Kasumi-1 (cell line): ENCODE measurements around the gene PTPRU.

Source experiments
- DNase-seq, 2 experiments: peaks; one replicate each; lab custom pipeline; 2025; lab: John Stamatoyannopoulos, UW

Gene PTPRU

DNA sequence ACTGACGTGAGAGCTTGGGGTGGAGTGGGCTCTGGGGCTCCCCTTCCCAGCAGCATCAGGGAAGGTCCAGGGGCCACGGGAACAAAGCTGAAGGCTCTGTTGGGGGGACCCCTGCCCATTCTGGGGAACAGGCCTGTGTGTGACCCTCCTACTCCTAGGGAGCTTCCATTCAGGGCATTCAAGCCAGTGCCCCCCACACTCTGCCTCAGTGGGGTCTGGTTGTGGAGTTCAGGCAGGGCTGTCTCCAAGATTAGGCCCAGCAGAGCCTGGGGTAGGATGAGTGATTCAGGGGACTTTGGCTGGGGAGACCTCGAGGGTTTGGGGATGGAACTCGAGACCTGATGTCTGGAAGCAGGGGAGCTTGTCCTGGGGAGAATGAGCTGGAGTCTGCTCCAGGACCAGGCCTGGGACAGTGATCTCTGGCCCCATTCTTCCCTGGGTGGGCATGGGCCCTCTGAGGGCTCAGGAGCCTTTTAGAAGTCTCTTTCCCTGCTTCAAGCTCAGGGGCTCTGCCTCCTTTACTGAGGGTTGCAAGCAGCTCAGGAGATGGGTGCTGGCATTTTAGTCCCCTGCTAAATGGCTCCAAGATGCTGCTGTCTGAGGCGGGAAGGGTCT is 81.7 kb downstream of the PTPRU start:
- no peak for DNase-seq

DNA sequence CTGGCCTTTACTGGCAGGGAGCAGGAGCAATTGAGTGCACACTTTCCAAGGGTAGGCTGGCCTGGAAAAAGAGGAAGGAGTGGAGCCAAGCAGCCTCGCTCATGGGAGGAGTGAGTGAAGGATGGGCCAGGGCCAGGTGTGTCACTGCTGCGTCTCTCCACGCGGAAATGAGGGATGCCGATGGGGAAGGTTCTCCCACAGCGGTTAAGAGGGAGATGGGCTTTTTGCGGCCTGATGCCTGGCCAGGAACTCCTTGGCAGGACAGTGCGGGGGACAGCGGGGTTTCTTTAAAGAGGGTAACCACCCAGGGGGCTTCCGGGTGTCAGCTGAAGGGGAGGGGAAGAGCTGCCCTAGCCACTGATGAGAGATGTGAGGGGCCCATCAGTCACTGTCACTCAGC is 82.4 kb downstream of the PTPRU start:
- no peak for DNase-seq

DNA sequence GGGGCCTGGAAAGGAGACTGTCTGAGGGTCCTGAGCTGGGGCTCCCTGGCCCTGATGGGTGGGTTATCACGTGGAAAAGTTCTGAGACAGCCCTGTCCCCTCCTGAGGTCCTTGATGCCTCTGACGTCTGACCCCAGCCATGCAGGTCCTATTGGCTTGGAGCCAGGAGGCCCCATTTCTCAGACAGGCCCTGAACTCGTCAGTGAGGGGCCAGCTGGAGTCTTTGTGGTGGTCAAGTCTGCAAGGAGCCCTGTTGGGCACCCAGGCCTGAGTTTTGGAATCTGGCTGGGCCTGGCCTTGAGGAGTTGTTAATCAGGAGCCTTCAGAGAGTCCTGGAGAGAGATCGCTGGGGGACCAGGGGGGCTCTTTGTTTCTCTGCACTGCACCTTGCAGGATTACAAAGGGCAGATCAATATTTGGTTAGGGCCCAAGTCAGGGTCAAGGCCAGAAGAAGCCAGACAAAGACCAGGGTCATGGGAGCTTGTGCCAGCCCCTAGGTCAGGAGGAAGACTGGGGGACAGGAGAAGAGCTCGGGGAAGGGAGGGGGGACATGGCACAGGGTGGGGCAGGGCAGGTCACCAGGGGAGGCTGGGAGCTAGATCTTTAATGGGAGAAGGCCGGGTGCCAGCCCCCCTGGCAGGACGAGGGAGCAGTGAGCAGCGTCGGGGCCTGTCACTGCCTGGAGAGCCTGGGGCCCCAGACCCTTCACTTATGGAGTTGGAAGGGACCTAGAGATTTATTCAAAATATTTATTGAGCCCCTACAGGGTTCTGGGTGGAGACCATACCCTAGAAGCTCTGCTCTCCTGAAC is 83.2 kb downstream of the PTPRU start:
- no peak for DNase-seq

DNA sequence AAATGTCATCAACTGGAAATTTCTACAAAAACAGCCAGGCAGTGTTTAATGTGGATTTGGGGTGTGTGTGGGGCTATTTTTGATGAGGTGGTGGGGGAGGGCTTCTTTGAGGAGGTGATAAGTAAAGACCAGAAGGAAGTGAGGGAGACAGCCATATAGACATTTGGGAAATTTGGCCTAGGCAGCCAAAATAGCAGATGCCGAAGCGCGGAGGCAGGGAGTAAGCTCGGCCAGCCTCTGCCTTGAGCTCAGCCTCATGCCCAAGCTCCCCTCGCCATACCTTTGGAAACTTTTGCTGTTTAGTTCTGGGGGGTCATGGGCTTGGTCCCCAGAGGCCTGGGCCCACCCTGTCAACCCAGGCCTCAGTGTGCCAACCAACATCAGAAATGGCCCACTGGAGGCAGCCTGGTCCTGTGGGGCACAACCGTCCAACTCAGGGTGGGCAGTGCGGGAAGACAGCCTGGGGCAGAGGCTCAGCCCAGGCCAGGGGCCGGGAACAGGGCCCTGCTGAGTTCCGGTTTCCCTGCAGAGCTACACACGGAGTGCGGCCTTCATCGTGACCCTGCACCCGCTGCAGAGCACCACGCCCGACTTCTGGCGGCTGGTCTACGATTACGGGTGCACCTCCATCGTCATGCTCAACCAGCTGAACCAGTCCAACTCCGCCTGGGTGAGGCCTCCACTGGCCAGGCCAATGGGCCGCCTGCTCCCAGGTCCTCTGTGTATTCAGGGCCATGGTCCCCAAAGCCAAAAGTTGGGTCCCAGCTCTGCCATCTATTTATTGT is 84.0 kb downstream of the PTPRU start:
- no peak for DNase-seq

DNA sequence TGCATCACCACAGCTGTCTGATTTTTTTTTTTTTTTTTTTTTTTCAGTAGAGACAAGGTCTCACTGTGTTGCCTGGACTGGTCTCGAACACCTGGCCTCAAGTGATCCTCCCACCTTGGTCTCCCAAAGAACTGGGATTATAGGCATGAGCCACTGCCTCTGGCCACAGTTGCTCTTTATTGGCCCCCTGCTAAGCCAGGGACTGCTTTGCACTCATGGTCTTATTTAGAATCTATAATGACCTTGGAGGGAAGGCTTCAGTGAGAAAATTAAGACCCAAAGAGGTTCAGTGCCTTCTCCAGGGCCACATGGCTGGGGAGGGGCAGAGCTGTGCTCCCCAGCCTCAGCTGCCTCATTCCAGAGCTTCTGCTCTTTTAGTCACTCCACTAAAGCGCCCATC is 84.9 kb downstream of the PTPRU start:
- DNase-seq = no peak

DNA sequence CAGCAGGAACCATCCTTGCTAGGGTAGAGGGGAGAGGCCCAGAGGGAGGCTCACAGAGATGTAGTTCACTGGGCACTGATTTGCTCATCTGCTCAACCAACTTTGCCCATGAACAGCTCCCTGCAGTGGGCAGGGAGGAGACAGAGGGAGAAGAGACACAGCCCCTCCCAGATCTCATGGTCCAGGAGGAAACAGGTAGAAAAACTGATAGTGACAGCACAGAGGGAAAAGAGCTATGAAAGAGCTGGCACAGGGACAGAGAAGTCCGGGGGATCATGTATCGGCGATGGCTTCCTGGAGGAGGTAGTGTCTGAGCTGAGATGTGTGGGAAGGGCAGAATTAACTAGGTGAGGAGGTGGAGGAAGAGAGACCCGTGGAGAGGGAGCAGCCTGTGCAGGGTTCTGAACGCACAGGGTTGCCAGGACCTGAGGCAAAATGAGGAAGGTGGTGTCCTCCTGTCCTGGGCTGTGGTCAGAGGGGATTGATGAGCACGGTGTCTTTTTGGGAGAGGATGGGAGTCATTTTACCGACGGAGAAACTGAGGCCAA is 85.9 kb downstream of the PTPRU start:
- no peak for DNase-seq

DNA sequence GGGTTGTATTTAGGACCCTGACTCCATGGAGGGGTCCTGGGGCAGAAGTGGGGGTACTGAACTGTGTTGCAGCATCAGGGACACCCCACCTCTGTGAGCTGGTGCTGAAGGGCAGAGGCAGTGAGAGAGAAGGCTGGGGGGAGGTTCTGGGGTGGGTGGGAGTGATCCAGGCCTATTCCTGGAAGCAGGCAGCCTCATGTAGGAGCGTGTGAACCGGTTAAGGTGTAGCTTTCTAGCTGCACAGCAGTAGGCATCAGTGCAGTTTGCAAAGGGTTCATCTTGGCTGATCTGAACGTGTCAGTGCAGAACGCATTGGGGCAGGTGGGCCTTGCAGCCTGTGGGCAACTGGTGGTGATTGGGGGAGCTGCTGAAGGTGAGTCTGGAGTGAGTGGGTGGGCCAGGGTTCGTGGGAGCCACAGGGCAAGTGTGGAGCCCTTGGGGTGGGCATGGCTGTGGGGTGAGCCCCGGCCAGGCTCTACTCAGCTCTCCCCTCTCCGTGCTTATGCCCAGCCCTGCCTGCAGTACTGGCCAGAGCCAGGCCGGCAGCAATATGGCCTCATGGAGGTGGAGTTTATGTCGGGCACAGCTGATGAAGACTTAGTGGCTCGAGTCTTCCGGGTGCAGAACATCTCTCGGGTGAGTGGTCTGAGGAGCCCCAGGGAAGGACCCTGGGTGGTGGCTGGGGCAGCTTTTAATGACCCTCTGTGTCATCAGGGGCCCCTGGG is 86.7 kb downstream of the PTPRU start:
- peak in 1 of 2 experiments; percentile 57 for DNase-seq

DNA sequence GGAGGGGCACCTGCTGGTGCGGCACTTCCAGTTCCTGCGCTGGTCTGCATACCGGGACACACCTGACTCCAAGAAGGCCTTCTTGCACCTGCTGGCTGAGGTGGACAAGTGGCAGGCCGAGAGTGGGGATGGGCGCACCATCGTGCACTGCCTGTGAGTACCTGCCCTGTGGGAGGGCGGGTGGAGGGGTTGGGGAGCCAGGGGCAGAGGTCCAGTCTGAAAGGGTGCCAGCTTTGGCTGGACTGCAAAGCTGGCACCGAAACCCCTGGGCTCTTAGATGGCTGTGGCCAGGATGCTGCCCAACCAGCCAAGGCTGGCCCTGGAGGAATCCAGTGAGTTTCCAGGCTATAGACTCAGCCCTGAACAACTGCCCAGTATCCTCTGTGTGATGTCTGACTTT is 87.3 kb downstream of the PTPRU start:
- no peak for DNase-seq

DNA sequence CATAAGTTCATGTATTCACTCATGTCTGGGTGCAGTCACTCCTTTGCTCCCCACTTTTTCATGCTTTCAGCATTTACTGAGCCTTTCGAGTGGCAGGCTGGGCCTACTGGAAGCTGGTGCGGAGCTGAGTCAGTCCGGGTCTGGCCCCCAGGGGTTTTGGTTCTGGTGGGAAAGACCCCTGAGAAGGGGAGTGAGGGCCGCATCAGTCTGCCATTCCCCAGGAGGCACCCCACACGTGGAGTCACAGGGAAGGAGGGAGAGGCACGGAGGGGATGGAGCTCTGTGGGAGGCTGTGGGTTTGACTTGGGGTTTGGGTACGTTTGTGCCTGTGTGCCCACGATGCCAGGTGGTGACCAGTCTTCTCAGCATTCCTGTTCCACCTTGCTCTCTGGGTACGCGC is 87.9 kb downstream of the PTPRU start:
- DNase-seq = no peak

DNA sequence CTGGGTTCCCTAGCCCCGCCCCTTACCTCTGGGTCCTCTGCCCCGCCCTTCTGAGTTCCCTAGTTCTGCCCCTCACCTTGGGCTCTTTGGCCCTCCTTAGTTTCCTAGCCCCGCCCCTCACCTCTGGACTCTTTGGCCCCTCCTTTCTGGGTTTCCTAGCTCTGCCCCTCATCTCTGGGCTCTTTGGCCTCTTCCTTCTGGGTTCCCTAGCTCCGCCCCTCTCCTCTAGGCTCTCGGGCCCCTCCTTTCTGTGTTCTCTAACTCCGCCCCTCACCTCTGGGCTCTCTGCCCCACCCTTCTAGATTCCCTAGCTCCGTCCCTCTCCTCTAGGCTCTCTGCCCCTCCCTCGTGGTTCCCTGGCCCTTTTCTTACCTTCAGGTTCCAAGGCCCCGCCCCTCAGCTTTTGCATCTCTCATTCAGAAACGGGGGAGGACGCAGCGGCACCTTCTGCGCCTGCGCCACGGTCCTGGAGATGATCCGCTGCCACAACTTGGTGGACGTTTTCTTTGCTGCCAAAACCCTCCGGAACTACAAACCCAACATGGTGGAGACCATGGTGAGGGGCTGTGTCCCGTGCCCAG is 88.5 kb downstream of the PTPRU start:
- no peak for DNase-seq

DNA sequence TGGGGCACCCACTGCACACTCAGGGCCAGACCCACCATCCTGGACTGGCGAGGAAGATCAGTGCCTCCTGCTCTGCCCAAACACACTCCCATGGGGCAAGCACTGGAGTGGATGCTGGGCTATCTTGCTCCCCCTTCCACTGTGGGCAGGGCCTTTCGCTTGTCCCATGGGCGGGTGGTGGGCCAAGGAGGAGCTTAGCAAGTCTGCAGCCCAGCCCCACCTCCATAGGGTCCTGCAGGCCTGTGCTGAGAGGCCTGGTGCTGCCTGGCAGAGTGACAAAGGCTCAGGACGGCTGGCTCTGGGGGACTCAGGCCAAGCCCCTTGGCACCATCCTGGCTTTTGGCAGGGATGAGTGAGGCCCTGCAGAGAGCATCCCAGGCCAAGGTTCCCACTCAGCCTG is 89.4 kb downstream of the PTPRU start:
- DNase-seq = no peak

DNA sequence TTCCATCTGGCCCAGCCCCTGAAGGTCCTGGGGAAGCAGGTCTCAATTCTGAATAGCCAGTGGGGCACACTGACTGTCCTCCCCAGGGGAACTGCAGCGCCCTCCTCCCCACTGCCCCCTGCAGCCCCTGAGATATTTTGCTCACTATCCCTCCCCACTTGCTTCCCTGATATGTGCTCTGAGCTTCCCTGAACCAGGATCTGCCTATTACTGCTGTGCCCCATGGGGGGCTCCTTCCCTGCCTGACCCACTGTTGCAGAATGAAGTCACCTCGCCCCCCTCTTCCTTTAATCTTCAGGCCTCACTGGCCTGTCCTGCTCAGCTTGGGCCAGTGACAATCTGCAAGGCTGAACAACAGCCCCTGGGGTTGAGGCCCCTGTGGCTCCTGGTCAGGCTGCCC is 89.8 kb downstream of the PTPRU start:
- DNase-seq = no peak

DNA sequence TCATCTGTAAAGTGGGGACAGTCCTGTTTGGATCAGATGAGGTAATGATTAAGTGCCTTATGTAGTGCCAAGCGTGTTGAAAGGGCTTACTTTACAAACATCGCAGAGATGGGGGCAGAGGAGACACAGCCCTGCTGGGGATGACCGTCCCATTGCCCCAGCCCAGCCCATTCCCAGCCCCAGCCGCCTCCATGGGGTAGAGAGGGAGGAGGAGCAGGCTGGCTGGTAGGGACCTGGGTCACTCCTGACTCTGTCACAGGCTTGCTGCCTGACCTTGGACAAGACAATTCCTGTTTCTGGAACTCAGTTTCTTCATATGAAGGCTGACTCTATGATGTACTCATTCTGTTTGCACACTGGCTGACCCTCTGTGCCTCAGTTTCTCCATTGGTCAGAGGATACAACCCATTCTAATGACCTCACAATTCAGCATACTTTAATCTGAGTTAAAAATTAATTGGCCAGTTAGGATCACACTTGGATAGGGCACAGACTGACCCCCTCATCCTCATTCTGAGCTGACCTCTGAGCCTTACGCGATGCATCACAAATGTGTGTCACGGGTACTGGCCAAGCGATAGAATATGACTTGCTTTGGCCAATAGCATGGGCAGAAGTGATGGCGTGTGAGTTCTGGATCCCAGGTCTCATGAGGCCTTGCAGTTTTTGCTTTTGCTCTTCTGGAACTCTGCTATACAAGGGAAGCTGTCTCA is 91.1 kb downstream of the PTPRU start:
- DNase-seq = no peak

DNA sequence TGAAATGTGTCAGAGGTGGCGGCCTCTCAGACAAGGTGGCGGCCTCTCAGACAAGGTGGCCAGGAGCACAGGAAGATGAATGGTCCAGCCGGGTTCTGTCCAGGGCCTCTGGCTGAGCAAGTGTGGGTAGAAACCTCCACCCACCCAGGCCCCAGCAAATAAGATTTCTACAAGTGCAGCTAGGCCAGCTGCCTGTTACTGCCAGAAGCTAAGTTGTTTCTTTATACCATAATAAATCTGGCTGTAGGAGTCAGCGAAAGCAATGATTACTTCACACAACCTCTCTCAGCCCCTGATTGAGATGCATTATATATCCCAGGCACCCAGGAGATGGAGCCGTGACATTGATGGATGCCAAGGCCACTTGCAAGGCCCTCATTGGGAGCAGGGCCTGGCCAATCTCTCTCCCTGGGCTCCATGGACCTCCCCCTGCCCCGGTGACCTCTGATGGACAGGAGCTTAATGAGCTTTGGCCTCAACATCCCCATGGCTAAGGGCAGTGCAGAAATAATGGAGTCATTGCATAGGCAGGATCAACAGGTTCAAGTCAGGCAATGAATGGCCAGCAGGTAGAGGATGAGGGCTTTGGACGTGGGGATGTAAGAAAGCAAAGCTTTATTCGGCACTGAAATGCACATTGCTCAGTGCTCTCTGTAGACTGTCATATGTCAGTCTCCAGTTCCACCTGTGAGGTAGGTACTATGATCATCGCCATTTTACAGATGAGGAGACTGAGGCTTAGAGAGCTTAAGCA is 92.9 kb downstream of the PTPRU start:
- DNase-seq = no peak

DNA sequence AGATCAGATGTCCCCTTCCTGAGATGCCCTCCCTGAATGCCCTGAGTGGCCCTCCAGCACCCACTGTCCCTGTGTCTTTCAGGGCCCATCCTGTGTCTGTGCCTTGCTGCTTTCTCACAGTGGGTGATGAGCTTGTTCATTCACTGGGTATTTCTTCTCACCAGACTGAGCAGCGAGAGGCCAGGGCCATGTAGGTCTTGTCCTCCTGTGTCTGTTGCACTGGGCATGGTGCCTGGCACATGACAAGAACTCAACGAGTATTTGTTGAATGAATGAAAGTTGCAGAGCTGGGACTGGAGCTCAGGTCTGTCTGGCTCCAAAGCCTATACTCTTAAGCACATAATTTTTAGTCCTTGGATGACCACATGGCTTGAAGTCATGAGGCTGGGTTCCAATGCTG is 93.8 kb downstream of the PTPRU start:
- DNase-seq = no peak

DNA sequence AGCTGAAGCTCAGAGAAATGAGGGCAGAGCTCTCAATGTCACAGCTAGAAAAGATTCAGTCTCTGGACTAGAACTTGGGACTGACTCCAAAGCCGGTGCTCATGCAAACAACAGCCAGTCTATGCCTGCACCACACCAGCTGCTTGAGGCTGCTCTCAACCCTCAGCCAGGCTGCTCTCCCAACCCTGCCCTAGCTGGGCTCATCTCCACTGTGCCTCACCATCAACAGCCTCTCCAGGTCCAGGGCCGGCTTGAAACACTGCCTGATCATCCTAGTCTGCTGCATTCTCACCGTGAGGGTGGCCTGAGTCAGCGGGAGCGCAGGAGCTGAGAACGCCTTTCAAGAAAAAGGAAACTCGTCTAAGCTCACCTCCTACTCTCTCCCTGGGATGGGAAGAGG is 94.5 kb downstream of the PTPRU start:
- no peak for DNase-seq

DNA sequence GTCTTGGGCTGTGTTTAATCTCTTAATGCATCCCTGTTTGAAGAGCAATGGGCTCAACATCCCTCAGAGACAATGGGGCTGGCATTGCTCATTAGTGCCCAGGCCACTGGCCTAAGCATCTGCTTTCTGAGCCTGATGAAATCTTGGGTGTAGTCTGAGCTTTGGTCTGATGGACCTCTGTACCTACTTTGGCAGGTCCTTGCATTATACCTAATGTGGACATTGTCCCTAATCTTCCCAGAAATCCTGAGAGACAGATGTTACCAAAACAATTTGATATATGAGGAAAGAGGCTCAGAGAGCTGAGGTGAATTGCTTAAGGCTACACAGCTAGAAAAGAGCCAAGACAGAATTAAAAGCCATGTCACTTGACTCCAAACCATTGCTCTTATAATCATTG is 95.0 kb downstream of the PTPRU start:
- DNase-seq = no peak

DNA sequence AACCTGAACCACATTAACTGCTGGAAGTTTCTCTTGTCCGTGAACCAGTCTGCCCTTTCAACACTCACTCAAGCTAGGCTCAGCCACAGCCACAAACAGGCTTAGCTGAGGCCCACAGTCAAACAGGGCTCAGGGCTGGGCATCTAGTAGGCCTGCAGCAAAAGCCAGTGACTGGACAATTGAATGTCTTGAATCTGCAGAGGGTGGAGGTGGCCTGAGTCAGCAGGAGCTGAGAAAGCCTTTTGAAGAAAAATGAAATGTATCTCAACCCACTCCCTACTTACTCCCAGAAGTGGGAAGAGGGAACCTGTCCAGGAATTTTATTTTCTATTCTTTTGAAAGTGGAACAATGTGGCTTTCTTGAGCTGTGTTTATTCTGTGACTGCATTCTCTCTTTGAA is 95.4 kb downstream of the PTPRU start:
- no peak for DNase-seq

DNA sequence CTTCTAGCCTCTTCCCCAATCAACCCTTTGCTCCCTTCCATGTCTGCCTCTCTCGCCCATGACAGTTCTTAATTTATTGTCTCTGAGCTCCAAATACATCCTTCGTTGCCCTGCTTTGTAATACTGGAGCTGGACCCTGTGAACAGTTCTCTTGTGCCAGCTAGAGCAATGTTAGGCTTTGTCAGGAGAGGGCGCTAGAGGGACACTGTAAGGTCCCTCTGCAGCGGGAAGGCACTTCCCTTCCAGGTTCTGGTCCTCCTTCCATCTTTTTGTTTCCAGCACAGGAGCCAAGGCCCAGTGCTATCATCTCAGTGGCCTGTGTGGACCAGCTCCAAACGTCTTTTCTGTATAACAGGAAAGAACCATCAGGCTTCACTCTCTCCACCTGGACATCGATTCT is 95.9 kb downstream of the PTPRU start:
- DNase-seq = peak in 1 of 2 experiments; percentile 15

DNA sequence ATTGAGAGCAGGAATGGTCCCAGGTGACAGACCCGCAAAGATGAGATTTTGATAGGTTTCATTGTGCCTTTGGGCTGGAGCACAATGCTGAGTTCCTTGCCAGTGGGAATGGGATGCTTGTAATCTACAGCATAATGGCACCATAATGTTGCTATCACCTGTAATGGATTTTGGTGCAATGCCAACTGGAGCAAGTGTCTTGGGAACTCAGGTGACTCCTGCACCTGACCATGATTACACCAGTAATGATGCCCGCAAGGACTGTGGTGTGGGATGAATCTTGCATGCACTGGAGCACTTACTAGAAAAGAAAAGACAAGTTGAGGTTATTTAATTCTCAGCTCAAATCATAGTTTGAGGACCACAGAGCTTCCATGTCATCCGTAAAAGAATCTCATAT is 96.7 kb downstream of the PTPRU start:
- DNase-seq = no peak
